Limb (tissue), 2 donors: ENCODE results near the gene PXT1.

Source experiments
- DNase-seq, 2 donors: peaks; one replicate each; pipeline ENCODE4 v3.0.0-alpha.2; 2016; ENCODE audit errors: extremely low spot score in 2 of 2

PXT1 gene

GRCh38 chr6:36346486-36347273, 96.0 kb downstream of the PXT1 start:
- no peak for DNase-seq

DNA sequence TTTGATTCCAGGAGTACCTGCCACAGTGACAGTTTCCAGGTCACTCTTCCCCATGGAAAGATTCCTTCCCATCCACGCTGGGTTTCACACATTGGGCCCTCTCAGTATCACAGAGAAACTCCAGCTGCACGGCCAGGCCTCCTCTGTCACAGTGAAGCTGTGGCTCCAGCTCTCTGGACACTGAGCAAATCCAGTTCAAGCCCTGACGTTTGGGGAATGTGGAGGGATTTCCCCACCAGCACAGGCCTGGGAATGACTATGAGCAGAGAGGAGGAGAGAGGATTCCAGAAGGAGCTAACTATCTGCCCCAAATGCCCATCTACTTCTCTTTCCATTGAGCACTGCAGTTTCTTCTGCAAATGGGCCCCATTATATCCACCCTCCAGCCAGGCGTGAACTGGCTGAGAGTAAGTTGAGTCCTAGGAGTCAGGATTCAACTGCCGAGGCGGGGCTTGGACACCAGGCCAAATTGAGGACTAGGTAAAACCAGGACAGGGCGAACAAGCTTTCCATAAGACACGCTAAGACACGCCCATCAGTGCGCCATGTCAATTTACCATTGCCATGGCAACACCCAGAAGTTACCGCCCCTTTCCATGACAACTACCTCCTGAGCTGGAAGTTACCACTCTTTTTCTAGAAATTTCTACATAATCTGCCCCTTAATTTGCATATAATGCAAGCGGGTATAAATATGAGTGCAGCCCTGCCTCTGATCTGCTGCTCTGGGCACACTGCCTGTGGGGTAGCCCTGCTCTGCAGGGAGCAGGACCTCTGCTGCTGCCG, 96.8 kb downstream of the PXT1 start:
- no peak for DNase-seq

GRCh38 chr6:36343109-36343680, 99.5 kb downstream of the PXT1 start:
- DNase-seq: no peak

DNA sequence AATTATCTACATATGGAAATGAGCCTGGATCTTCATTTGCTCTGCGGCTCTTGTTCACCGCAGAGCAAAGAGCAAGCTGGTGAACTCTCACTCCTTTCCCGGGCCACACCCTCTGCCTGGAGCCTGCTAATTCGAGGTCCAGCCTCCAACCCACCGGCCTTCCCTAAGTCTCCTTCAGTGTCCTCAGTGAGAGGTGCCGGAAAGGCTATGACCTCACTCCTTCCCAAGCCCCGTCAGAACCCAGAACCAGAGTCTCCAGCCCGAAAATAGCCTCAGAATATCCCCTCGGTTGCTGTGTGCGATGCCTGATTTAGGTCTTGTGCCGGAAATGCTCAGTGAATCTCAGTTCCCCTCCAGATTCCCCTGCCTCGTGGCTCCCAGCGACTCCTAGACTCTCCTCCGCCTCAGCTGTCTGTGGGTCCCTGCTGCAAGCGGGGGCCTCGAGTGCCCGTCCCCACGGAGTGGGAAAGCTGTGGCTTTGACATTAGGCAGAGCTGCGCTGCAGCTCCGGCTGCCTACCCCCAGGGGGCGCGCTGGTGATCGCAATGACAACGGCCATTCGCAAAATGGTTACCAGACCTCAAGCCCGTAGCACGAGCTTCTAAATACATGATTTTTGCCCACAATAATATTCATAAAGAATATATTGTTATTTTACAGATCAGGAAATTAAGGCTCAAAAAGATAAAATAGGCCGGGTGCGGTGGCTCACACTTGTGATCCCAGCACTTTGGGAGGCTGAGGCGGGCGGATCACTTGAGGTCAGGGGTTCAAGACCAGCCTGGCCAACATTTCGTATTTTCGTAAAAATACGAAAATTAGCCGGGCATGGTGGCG, 101.8 kb downstream of the PXT1 start:
- peak; percentile 54 to 82 for DNase-seq
